22Rv1 (cell line): Measurements from ENCODE around the gene JPH3.

Source experiments
- ZFX ChIP-seq: fragments of 450-650 bp; IDR thresholded peaks from 2 replicates; pipeline ENCODE4 v1.6.1; 2017; ENCODE audit warnings: antibody characterized with exemption, borderline replicate concordance
- TF ChIP-seq, protein P1 (sequence below): fragments of 450-650 bp; IDR thresholded peaks from 2 replicates; pipeline ENCODE4 v1.5.1; 2017; ENCODE audit warnings: mild to moderate bottlenecking

GRCh38 chr16:87735270-87736007 lies 133.1 kb downstream of the JPH3 start:
- TF ChIP-seq, protein P1, sequence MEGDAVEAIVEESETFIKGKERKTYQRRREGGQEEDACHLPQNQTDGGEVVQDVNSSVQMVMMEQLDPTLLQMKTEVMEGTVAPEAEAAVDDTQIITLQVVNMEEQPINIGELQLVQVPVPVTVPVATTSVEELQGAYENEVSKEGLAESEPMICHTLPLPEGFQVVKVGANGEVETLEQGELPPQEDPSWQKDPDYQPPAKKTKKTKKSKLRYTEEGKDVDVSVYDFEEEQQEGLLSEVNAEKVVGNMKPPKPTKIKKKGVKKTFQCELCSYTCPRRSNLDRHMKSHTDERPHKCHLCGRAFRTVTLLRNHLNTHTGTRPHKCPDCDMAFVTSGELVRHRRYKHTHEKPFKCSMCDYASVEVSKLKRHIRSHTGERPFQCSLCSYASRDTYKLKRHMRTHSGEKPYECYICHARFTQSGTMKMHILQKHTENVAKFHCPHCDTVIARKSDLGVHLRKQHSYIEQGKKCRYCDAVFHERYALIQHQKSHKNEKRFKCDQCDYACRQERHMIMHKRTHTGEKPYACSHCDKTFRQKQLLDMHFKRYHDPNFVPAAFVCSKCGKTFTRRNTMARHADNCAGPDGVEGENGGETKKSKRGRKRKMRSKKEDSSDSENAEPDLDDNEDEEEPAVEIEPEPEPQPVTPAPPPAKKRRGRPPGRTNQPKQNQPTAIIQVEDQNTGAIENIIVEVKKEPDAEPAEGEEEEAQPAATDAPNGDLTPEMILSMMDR, result no peak
- no peak for TF ChIP-seq ZFX
